ENCODE data around the gene LRRC31.

GRCh38 chr3:169886671-169887070, 16.9 kb upstream of the LRRC31 start:
- TF ChIP-seq, protein P1, sequence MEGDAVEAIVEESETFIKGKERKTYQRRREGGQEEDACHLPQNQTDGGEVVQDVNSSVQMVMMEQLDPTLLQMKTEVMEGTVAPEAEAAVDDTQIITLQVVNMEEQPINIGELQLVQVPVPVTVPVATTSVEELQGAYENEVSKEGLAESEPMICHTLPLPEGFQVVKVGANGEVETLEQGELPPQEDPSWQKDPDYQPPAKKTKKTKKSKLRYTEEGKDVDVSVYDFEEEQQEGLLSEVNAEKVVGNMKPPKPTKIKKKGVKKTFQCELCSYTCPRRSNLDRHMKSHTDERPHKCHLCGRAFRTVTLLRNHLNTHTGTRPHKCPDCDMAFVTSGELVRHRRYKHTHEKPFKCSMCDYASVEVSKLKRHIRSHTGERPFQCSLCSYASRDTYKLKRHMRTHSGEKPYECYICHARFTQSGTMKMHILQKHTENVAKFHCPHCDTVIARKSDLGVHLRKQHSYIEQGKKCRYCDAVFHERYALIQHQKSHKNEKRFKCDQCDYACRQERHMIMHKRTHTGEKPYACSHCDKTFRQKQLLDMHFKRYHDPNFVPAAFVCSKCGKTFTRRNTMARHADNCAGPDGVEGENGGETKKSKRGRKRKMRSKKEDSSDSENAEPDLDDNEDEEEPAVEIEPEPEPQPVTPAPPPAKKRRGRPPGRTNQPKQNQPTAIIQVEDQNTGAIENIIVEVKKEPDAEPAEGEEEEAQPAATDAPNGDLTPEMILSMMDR (IDR thresholded peaks at IDR 0.05): no peak
- TF ChIP-seq POLR2A (IDR thresholded peaks at IDR 0.05): no peak
